H9 (cell line): ENCODE data around the gene MRPS10. TPM values are rescaled to one million over a fixed set of nuclear protein-coding genes. Genes with fewer than 3 reads are reported as not detected.

Experiments
- DNase-seq: peaks from one replicate; pipeline ENCODE4 v3.0.0-alpha.2; 2017
- H2AFZ ChIP-seq: one replicate; pipeline ENCODE4 v1.6.1; 2013; ENCODE audit warnings: mild to moderate bottlenecking, low read length, control low read depth, moderate library complexity
- H2AK5ac ChIP-seq: 2 replicates; pipeline ENCODE4 v1.6.1; 2013; ENCODE audit warnings: low read length, control low read depth, mixed read lengths; ENCODE audit not compliant: insufficient read length
- H2BK120ac ChIP-seq: one replicate; pipeline ENCODE4 v1.6.1; 2013; ENCODE audit warnings: low read depth, mild to moderate bottlenecking, low read length, control low read depth, inconsistent platforms; ENCODE audit not compliant: poor library complexity, severe bottlenecking
- H2BK12ac ChIP-seq: 2 replicates; pipeline ENCODE4 v1.6.1; 2013; ENCODE audit warnings: low read length, control low read depth, mixed read lengths, low read depth; ENCODE audit not compliant: insufficient read length
- H2BK15ac ChIP-seq: 2 replicates; pipeline ENCODE4 v1.6.1; 2013; ENCODE audit warnings: low read depth, low read length, control low read depth
- H2BK20ac ChIP-seq: one replicate; pipeline ENCODE4 v1.6.1; 2013; ENCODE audit warnings: low read depth, mild to moderate bottlenecking, low read length, control low read depth, inconsistent platforms; ENCODE audit not compliant: poor library complexity, severe bottlenecking
- H2BK5ac ChIP-seq: 2 replicates; pipeline ENCODE4 v1.6.1; 2013; ENCODE audit warnings: low read length, control low read depth, mixed read lengths; ENCODE audit not compliant: insufficient read length
- H3K14ac ChIP-seq: 2 replicates; pipeline ENCODE4 v1.6.1; 2013; ENCODE audit warnings: low read length, control low read depth; ENCODE audit not compliant: insufficient read depth
- H3K18ac ChIP-seq: 2 replicates; pipeline ENCODE4 v1.6.1; 2013; ENCODE audit warnings: low read depth, mild to moderate bottlenecking, mixed read lengths, low read length, control low read depth; ENCODE audit not compliant: insufficient read length
- H3K23ac ChIP-seq: 2 replicates; pipeline ENCODE4 v1.6.1; 2013; ENCODE audit warnings: low read length, control low read depth, mixed read lengths, low read depth; ENCODE audit not compliant: insufficient read length
- H3K23me2 ChIP-seq: 2 replicates; pipeline ENCODE4 v1.6.1; 2013; ENCODE audit warnings: low read depth, mild to moderate bottlenecking, mixed read lengths, low read length, control low read depth; ENCODE audit not compliant: insufficient read length, poor library complexity, severe bottlenecking
- H3K27ac ChIP-seq: 2 replicates; pipeline ENCODE4 v1.5.1; 2013; ENCODE audit warnings: low read length, control low read depth, mixed read lengths, low read depth; ENCODE audit not compliant: insufficient read length
- H3K27me3 ChIP-seq: 2 replicates; pipeline ENCODE4 v1.6.1; 2013; ENCODE audit warnings: low read length, control low read depth, inconsistent platforms; ENCODE audit not compliant: insufficient read depth
- H3K4ac ChIP-seq: 2 replicates; pipeline ENCODE4 v1.6.1; 2013; ENCODE audit warnings: low read depth, mild to moderate bottlenecking, control low read depth, inconsistent platforms, low read length, moderate library complexity
- H3K4me1 ChIP-seq: 2 replicates; pipeline ENCODE4 v1.6.1; 2013; ENCODE audit warnings: low read length, control low read depth, inconsistent platforms; ENCODE audit not compliant: insufficient read depth
- H3K4me2 ChIP-seq: 2 replicates; pipeline ENCODE4 v1.6.1; 2013; ENCODE audit warnings: low read length, control low read depth, mixed read lengths; ENCODE audit not compliant: insufficient read length, insufficient read depth
- H3K56ac ChIP-seq: 2 replicates; pipeline ENCODE4 v1.6.1; 2013; ENCODE audit warnings: low read depth, mild to moderate bottlenecking, mixed read lengths, low read length, control low read depth; ENCODE audit not compliant: insufficient read length
- H3K79me1 ChIP-seq: 2 replicates; pipeline ENCODE4 v1.6.1; 2013; ENCODE audit warnings: low read depth, mild to moderate bottlenecking, moderate library complexity, low read length, control low read depth, inconsistent platforms; ENCODE audit not compliant: insufficient read depth, poor library complexity, severe bottlenecking
- H3K79me2 ChIP-seq: 2 replicates; pipeline ENCODE4 v1.6.1; 2013; ENCODE audit warnings: low read length, control low read depth, inconsistent platforms; ENCODE audit not compliant: insufficient read depth
- H3K9ac ChIP-seq: 2 replicates; pipeline ENCODE4 v1.6.1; 2013; ENCODE audit warnings: low read length, control low read depth, mixed read lengths; ENCODE audit not compliant: insufficient read length; ENCODE audit errors: extremely low read depth
- H3K9me3 ChIP-seq: one replicate; pipeline ENCODE4 v1.6.1; 2013; ENCODE audit warnings: low read depth, low read length, inconsistent platforms; ENCODE audit not compliant: control insufficient read depth
- H3T11ph ChIP-seq: one replicate; pipeline ENCODE4 v1.6.1; 2013; ENCODE audit warnings: mild to moderate bottlenecking, low read length, control low read depth, inconsistent platforms
- H4K20me1 ChIP-seq: one replicate; pipeline ENCODE4 v1.6.1; 2013; ENCODE audit not compliant: control insufficient read depth, insufficient read length, insufficient read depth
- H4K5ac ChIP-seq: 2 replicates; pipeline ENCODE4 v1.6.1; 2013; ENCODE audit warnings: low read depth, mild to moderate bottlenecking, mixed read lengths, low read length, control low read depth; ENCODE audit not compliant: insufficient read length
- H4K8ac ChIP-seq: replicated peaks from 2 replicates; pipeline ENCODE4 v1.6.1; 2013; ENCODE audit warnings: low read length, control low read depth, mixed read lengths, low read depth; ENCODE audit not compliant: insufficient read length
- H4K91ac ChIP-seq: 2 replicates; pipeline ENCODE4 v1.6.1; 2013; ENCODE audit warnings: low read depth, mild to moderate bottlenecking, moderate library complexity, mixed read lengths, low read length, control low read depth; ENCODE audit not compliant: insufficient read length
- H3K27ac Mint-ChIP-seq, 3 experiments: 2 replicates in 2 of 3; 3 replicates in 1 of 3; pipeline ENCODE4 v1.8.0; 2020 to 2021; ENCODE audit warnings: mixed read lengths in 3 of 3, mild to moderate bottlenecking in 1 of 3, moderate library complexity in 1 of 3
- H3K27me3 Mint-ChIP-seq: 2 replicates; pipeline ENCODE4 v1.8.0; 2021; ENCODE audit warnings: low read depth, mild to moderate bottlenecking, moderate library complexity, mixed read lengths
- H3K36me3 Mint-ChIP-seq, 3 experiments: 2 replicates in 2 of 3; 3 replicates in 1 of 3; pipeline ENCODE4 v1.8.0; 2020 to 2021; ENCODE audit warnings: low read depth in 3 of 3, mixed read lengths in 3 of 3; ENCODE audit not compliant: insufficient read depth in 1 of 3
- H3K4me1 Mint-ChIP-seq, 2 experiments: 2 replicates each; pipeline ENCODE4 v1.8.0; 2020; ENCODE audit warnings: mixed read lengths in 2 of 2
- H3K4me3 Mint-ChIP-seq, 2 experiments: 2 replicates in 1 of 2; 3 replicates in 1 of 2; pipeline ENCODE4 v1.8.0; 2020 to 2021; ENCODE audit warnings: mild to moderate bottlenecking in 2 of 2, mixed read lengths in 2 of 2, moderate library complexity in 1 of 2
- H3K9me3 Mint-ChIP-seq, 2 experiments: 2 replicates in 1 of 2; 3 replicates in 1 of 2; pipeline ENCODE4 v1.8.0; 2020; ENCODE audit warnings: mild to moderate bottlenecking in 2 of 2, mixed read lengths in 2 of 2, moderate library complexity in 1 of 2
- CTCF ChIP-seq: fragments of 200-600 bp; sonication (generic); conservative IDR thresholded peaks from 3 replicates; pipeline ENCODE4 v1.8.0; 2021; ENCODE audit warnings: antibody characterized with exemption, mild to moderate bottlenecking
- WGBS: extraction: QIAGEN DNeasy Blood & Tissue Kit; methylation state at CpG from one replicate; pipeline ENCODE4 v1.1.7; 2013; ENCODE audit warnings: missing lambda C conversion rate, low lambda C conversion rate, mixed read lengths; ENCODE audit not compliant: insufficient read length; ENCODE audit errors: extremely low coverage; 5-methylcytosine and 5-hydroxymethylcytosine counted together
- total RNA-seq: library from RNA; stranded (reverse); gene quantifications from 2 replicates; pipeline ENCODE4 v1.2.1, GENCODE V29; 2021

MRPS10 gene
- total RNA-seq, 1 experiment from 2014 or later = 33.9 TPM

GRCh38 chr6:42239736-42240375, 22.2 kb upstream of the MRPS10 start:
- no peak overlapping the region for H4K8ac ChIP-seq
- no peak overlapping the region for H2AFZ ChIP-seq
- H2BK5ac ChIP-seq = no peak overlapping the region
- H3K27ac ChIP-seq = no peak overlapping the region
- H2BK12ac ChIP-seq = no peak overlapping the region
- no peaks in the 10 kb centered on the region for H3K23me2 ChIP-seq
- no peak overlapping the region for H3K4me3 Mint-ChIP-seq
- H3K4me1 Mint-ChIP-seq = peaks cover 37 to 40% of the 10 kb centered on the region in 2 experiments
- no peaks in the 10 kb centered on the region for H3K9me3 Mint-ChIP-seq
- peaks cover 32 to 66% (median 52%) of the 10 kb centered on the region in 3 experiments; a peak in 6 of 7 replicates for H3K36me3 Mint-ChIP-seq
- H2BK20ac ChIP-seq = no peak overlapping the region
- H3K4me2 ChIP-seq = no peak overlapping the region
- H3K56ac ChIP-seq = no peak overlapping the region
- H3K14ac ChIP-seq = no peak overlapping the region
- no peak overlapping the region for H2AK5ac ChIP-seq
- H3K27ac Mint-ChIP-seq = peak overlapping the region; percentile 81 to 97 (median 82); a peak in 6 of 7 replicates
- no peaks in the 10 kb centered on the region for H3K27me3 ChIP-seq
- H4K91ac ChIP-seq = no peak overlapping the region
- no peak overlapping the region for H3K23ac ChIP-seq
- H3K79me1 ChIP-seq = no peaks in the 10 kb centered on the region
- DNase-seq = no peak
- no peaks in the 10 kb centered on the region for H3K79me2 ChIP-seq
- H3T11ph ChIP-seq = no peak overlapping the region
- H3K4ac ChIP-seq = no peak overlapping the region
- no peaks in the 10 kb centered on the region; the same call in 1 of the 2 replicates for H3K4me1 ChIP-seq
- no peak overlapping the region for H2BK15ac ChIP-seq
- no peak overlapping the region for H3K9ac ChIP-seq
- no peak for TF ChIP-seq CTCF
- H4K5ac ChIP-seq = no peak overlapping the region
- no peak overlapping the region for H3K18ac ChIP-seq
- H3K9me3 ChIP-seq = no peaks in the 10 kb centered on the region
- no peak overlapping the region for H2BK120ac ChIP-seq
- no peaks in the 10 kb centered on the region for H4K20me1 ChIP-seq
- WGBS = no CpG with 5 or more reads among the region's 7 CpGs
- H3K27me3 Mint-ChIP-seq = no peaks in the 10 kb centered on the region; the same call in 1 of the 2 replicates
